ENCODE measurements around the gene SAP25.

DNA sequence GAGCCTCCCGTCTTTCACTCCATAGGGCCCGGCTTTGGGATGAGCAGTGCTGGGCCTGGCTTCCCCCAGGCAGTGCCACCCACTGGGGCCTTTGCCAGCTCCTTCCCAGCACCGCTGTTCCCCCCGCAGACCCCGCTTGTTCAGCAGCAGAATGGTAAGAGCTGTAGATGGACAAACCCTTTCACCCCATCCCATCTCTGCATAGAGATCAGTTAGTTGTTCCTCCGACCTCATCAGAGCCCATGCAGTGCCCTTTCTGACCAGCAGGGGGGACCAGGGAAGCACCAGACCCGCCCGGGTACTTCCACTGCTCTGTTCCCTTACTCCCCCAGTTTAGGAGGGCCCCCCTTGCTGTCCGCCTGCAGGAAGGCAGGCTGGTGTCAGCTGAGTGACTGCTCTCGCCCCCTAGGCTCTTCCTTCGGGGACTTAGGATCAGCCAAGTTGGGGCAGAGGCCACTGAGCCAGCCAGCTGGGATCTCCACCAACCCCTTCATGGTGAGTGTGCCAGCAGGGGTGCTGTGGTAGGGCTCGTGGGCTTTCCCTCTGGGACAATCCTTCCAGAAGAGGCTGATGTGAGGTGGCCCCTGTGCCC lies 9.8 kb downstream of the SAP25 start:
- peak; percentile 94 for TF ChIP-seq CTCF (IDR thresholded peaks at IDR 0.05; ENCODE audit: low read depth, low read length, missing input control)
- no peak for TF ChIP-seq EGR1 (IDR thresholded peaks at IDR 0.05; ENCODE audit: low read depth in 2 of 2)
- TF ChIP-seq, protein P1, sequence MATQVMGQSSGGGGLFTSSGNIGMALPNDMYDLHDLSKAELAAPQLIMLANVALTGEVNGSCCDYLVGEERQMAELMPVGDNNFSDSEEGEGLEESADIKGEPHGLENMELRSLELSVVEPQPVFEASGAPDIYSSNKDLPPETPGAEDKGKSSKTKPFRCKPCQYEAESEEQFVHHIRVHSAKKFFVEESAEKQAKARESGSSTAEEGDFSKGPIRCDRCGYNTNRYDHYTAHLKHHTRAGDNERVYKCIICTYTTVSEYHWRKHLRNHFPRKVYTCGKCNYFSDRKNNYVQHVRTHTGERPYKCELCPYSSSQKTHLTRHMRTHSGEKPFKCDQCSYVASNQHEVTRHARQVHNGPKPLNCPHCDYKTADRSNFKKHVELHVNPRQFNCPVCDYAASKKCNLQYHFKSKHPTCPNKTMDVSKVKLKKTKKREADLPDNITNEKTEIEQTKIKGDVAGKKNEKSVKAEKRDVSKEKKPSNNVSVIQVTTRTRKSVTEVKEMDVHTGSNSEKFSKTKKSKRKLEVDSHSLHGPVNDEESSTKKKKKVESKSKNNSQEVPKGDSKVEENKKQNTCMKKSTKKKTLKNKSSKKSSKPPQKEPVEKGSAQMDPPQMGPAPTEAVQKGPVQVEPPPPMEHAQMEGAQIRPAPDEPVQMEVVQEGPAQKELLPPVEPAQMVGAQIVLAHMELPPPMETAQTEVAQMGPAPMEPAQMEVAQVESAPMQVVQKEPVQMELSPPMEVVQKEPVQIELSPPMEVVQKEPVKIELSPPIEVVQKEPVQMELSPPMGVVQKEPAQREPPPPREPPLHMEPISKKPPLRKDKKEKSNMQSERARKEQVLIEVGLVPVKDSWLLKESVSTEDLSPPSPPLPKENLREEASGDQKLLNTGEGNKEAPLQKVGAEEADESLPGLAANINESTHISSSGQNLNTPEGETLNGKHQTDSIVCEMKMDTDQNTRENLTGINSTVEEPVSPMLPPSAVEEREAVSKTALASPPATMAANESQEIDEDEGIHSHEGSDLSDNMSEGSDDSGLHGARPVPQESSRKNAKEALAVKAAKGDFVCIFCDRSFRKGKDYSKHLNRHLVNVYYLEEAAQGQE (IDR thresholded peaks at IDR 0.05): no peak
- TF ChIP-seq YY1 (IDR thresholded peaks at IDR 0.05): no peak
- peak; percentile 79 to 83 for TF ChIP-seq RAD21 (IDR thresholded peaks at IDR 0.05)
- no peak for TF ChIP-seq TAF1 (conservative IDR thresholded peaks at IDR 0.05)
- TF ChIP-seq RXRA (IDR thresholded peaks at IDR 0.05): no peak
- TF ChIP-seq SP1 (IDR thresholded peaks at IDR 0.05): no peak
- no peak for TF ChIP-seq HNF4A (conservative IDR thresholded peaks at IDR 0.05)
- TF ChIP-seq JUND (IDR thresholded peaks at IDR 0.05): no peak
- TF ChIP-seq, protein P2, sequence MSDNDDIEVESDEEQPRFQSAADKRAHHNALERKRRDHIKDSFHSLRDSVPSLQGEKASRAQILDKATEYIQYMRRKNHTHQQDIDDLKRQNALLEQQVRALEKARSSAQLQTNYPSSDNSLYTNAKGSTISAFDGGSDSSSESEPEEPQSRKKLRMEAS (IDR thresholded peaks at IDR 0.05): no peak
- no peak for TF ChIP-seq GABPA (IDR thresholded peaks at IDR 0.05 in 1 of 2, conservative IDR thresholded peaks at IDR 0.05 in 1 of 2)
- no peak for TF ChIP-seq ZBTB33 (IDR thresholded peaks at IDR 0.05)
- TF ChIP-seq, protein P3, sequence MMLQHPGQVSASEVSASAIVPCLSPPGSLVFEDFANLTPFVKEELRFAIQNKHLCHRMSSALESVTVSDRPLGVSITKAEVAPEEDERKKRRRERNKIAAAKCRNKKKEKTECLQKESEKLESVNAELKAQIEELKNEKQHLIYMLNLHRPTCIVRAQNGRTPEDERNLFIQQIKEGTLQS (IDR thresholded peaks at IDR 0.05): no peak
